ENCODE measurements around the gene MAPK1. TPM values are rescaled to one million over a fixed set of nuclear protein-coding genes. Genes with fewer than 3 reads are reported as not detected.

MAPK1 gene
- total RNA-seq, 1 experiment from 2014 or later = 90.3 TPM

DNA sequence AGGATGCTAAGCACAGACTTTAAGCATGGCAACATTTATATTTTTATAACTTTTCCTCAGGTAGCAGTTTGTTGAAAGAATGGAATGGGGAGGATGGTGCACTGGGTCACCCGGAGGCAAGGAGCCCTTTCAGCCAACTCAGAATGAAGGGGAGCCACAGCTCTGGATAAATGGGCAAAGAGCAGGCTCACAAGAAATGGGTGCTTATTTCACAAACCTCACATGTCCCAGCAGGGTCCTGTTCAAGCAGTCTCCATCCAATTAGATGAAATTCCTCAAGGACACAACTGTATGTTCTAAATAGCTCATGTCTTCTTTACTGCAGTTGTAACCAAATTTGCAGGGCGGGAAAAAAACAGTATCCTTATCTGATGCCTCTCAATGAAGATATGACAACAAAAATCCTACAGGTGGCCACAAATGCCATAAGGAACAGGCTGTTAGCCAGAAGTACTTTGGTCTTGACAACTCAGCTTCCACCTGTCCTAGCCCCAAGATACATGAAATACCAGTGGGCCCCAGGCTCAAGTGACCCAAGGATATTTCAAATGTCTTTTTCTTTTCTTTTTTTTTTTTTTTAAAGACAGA, 48.2 kb downstream of the MAPK1 start:
- H3K27me3 Mint-ChIP-seq (ENCODE audit: low read depth) = no peaks in the 10 kb centered on the region
- Histone ChIP-seq H4K5ac (ENCODE audit: insufficient read length, low read depth, low read length) (no peak overlapping the region), H3K79me1 (ENCODE audit: insufficient read depth, low read depth, low read length, poor library complexity, severe bottlenecking) (peaks cover 4% of the 10 kb centered on the region), H3K14ac (ENCODE audit: insufficient read depth, low read length) (no peak overlapping the region), H2BK120ac (ENCODE audit: low read depth, low read length, poor library complexity, severe bottlenecking) (no peak overlapping the region), H3K4me2 (ENCODE audit: insufficient read depth, insufficient read length, low read length) (no peak overlapping the region), H2AFZ (ENCODE audit: low read length) (no peak overlapping the region), H3K27me3 (ENCODE audit: insufficient read depth, low read length) (no peaks in the 10 kb centered on the region), H4K20me1 (ENCODE audit: control insufficient read depth, insufficient read depth, insufficient read length) (no peaks in the 10 kb centered on the region), H3K23ac (ENCODE audit: insufficient read length, low read depth, low read length) (no peak overlapping the region), H3K27ac (ENCODE audit: insufficient read length, low read depth, low read length) (no peak overlapping the region), H3K18ac (ENCODE audit: insufficient read length, low read depth, low read length) (no peak overlapping the region), H2BK12ac (ENCODE audit: insufficient read length, low read depth, low read length) (no peak overlapping the region), H3K4ac (ENCODE audit: low read depth, low read length) (no peak overlapping the region), H3K9me3 (ENCODE audit: control insufficient read depth, low read depth, low read length) (no peaks in the 10 kb centered on the region), H2BK5ac (ENCODE audit: insufficient read length, low read length) (no peak overlapping the region), H4K91ac (ENCODE audit: insufficient read length, low read depth, low read length) (no peak overlapping the region), H3K23me2 (ENCODE audit: insufficient read length, low read depth, low read length, poor library complexity, severe bottlenecking) (no peaks in the 10 kb centered on the region), H3K79me2 (ENCODE audit: insufficient read depth, low read length) (peaks cover 3% of the 10 kb centered on the region; the same call in 1 of the 2 replicates), H3K56ac (ENCODE audit: insufficient read length, low read depth, low read length) (no peak overlapping the region), H2BK20ac (ENCODE audit: low read depth, low read length, poor library complexity, severe bottlenecking) (no peak overlapping the region), H2AK5ac (ENCODE audit: insufficient read length, low read length) (no peak overlapping the region), H3K4me1 (ENCODE audit: insufficient read depth, low read length) (peaks cover 4% of the 10 kb centered on the region; the same call in 1 of the 2 replicates), H2BK15ac (ENCODE audit: low read depth, low read length) (no peak overlapping the region), H3K9ac (ENCODE audit: extremely low read depth, insufficient read length, low read length) (no peak overlapping the region), H3T11ph (ENCODE audit: low read length) (no peak overlapping the region), H4K8ac (replicated peaks; ENCODE audit: insufficient read length, low read depth, low read length) (no peak overlapping the region)
- TF ChIP-seq CTCF (conservative IDR thresholded peaks at IDR 0.05) = no peak
- WGBS (ENCODE audit: extremely low coverage, insufficient read length, low lambda C conversion rate) = no CpG with 5 or more reads among the region's 2 CpGs
- peaks cover 0 to 4% (median 1%) of the 10 kb centered on the region in 3 experiments; a peak in 2 of 7 replicates for H3K36me3 Mint-ChIP-seq (ENCODE audit: insufficient read depth in 1 of 3, low read depth in 3 of 3)
- H3K4me3 Mint-ChIP-seq = no peak overlapping the region
- H3K4me1 Mint-ChIP-seq = peaks cover 29 to 41% of the 10 kb centered on the region in 2 experiments
- DNase-seq = no peak
- H3K27ac Mint-ChIP-seq = peak overlapping the region in 2 of 3 experiments; percentile 45 to 86; a peak in 3 of 7 replicates
- H3K9me3 Mint-ChIP-seq = no peaks in the 10 kb centered on the region; a peak in 1 of 5 replicates

All from H9 (cell line).